Activated CD8-positive, alpha-beta memory T cell treated with anti-CD3 and anti-CD28 coated beads for 1 hour (primary cell): ENCODE results near the gene HES5.
A peak's percentile ranks its signal among the peaks of the same experiment; 100 is the strongest.
"Not testable (repeated sequence)": the region's sequence is repeated elsewhere in the genome, so short reads cannot be mapped to it uniquely, and the experiment has no call there.

Experiments
- DNase-seq, 2 donors: peaks; one replicate each; pipeline ENCODE4 v3.0.0-alpha.2; 2020; ENCODE audit warnings: low read depth in 1 of 2; ENCODE audit errors: extremely low read depth in 1 of 2

The HES5 gene, protein sequence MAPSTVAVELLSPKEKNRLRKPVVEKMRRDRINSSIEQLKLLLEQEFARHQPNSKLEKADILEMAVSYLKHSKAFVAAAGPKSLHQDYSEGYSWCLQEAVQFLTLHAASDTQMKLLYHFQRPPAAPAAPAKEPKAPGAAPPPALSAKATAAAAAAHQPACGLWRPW

GRCh38 chr1:2529784-2530512 is at the start of gene HES5:
Gene HES5, minus strand, starts transcription at chr1:2530263. Its CDS starts 99 bp downstream, at chr1:2530164.
- no peak for DNase-seq

DNA sequence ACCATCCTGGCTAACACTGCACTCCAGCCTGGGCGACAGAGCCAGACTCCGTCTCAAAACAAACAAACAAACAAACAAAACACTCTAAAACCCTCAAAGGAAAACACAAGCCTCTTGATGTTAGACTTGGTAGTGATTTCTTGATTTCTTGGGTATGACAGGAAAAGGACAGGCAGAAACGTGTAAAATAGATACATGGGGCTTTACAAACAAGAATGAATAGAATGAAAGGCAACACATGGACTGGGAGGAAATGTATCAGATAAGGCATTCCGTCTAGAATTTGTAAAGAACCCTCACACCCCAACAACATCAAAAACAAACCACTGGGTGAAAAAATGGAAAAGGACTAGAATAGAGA is 48.7 kb upstream of the HES5 start:
- no peak for DNase-seq

DNA sequence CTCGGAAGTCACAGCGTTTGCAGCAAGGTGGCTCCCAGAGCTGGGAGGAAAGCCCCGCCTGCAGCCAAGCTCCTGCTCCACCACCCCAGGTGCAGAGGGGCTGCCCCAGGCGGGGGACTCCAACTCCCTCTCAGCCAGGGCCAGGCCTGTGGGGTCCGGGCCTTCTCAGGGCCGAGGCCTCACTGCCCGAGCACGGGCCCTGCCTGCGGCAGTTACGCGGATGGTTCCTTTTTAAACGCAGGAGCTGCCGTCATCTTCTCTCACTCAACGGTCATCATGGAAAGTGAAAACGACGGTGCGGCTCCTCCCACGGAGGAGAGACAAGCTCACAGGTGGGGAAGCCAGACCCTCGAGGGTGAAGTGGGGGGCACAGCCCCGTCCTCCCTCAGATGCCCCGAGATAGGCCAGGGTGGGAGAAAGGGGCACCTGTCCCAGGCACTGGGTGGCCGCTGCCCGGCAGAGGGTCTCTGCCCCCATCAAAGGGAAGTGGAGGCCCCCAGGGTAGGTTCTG is 47.6 kb upstream of the HES5 start:
- DNase-seq: peak in 1 of 2 donors; percentile 14

- DNase-seq: no peak
These were observed 46.0 kb upstream of the HES5 start for GRCh38 chr1:2575801-2576663.

- no peak for DNase-seq
These were observed 44.3 kb upstream of the HES5 start for GRCh38 chr1:2574350-2574749.

- no peak for DNase-seq
These were observed 43.3 kb upstream of the HES5 start for GRCh38 chr1:2573250-2573920.

DNA sequence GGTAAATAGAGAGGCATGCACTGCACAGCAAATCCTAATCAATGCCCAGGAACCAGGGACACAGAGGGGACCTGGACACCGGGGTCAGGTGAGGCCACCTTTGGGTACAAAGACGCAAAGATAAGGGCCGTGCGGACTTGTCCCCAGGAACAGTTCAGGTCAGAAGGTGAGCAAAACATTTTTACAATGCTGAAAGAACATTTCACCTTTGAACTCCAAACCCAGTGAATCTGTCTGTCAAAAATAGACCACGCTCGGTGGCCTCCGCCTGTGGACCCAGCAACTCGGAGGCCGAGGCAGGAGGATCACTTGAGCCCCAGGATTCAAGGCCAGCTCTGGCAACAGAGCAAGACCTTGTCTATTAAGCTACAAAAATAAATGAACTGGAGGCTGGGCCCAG is 41.3 kb upstream of the HES5 start:
- no peak for DNase-seq

DNA sequence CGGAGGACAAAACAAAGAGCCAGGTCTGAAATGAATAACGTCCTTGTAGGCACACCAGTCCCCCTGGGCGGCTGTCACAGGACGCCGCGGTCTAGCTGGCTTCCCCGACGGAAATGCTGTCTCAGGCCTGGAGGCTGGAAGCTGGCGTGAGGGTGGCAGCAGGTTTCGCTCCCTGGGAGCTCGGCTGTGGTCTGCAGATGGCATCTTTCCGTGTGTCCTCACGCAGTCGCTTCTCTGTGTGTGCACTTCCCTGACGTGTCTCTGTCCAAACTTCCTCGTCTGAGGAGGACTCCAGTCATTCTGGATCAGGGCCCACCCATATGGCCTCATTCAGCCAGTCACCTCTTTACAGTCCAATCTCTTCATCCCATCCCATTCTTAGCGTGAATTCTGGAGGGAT is 40.3 kb upstream of the HES5 start:
- DNase-seq: no peak

- not testable (repeated sequence) for DNase-seq
These were observed 39.6 kb upstream of the HES5 start for GRCh38 chr1:2569703-2570102.

DNA sequence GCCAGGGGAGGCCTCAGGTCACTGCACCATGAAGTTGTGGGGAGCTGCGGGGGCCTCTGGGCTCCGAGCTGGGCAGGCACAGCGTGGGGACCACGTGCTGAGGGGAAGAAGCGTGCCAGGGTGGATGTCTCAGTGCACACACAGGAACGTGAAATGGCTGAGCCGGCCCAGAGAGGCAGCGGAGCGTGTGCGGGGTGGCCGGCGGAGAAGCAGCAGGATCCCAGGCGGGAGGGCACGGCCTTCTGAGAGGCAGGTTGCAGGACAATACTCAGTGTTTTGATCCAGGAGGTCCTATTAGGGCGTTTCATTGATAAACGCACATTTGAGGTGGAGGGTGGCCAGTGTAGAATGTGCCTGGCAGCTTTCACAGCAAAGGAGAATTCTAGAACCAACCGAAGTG is 39.0 kb upstream of the HES5 start:
- no peak for DNase-seq

GRCh38 chr1:2568187-2568816 is 38.2 kb upstream of the HES5 start:
- DNase-seq: not testable (repeated sequence)

DNA sequence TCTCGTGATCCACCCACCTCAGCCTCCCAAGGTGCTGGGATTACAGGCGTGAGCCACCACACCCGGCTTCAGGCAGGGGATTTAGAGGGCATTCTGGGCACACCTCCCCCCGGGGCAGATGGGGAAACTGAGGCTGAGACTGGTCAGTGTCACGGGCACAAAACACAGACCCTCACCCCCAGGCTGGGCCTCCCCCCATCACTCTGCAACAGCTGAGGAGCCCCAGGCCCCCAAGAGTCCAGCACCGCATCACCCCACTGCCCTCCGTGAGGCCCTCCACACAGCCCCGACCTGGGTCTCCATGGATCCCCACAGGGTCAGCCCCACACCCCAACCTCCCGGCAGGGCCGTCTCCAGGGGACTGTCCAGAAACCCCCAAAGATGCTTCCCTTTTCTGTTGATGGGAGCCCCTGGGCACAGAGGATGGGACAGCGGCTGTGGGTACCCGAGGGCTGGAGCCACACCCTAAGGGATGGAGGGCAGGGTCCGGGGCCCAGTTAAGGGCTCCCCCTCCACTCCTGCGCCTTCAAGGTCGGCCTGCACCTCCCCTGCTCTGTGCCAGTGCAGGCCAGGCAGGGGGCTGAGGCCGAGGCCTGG is 37.1 kb upstream of the HES5 start:
- no peak for DNase-seq

DNA sequence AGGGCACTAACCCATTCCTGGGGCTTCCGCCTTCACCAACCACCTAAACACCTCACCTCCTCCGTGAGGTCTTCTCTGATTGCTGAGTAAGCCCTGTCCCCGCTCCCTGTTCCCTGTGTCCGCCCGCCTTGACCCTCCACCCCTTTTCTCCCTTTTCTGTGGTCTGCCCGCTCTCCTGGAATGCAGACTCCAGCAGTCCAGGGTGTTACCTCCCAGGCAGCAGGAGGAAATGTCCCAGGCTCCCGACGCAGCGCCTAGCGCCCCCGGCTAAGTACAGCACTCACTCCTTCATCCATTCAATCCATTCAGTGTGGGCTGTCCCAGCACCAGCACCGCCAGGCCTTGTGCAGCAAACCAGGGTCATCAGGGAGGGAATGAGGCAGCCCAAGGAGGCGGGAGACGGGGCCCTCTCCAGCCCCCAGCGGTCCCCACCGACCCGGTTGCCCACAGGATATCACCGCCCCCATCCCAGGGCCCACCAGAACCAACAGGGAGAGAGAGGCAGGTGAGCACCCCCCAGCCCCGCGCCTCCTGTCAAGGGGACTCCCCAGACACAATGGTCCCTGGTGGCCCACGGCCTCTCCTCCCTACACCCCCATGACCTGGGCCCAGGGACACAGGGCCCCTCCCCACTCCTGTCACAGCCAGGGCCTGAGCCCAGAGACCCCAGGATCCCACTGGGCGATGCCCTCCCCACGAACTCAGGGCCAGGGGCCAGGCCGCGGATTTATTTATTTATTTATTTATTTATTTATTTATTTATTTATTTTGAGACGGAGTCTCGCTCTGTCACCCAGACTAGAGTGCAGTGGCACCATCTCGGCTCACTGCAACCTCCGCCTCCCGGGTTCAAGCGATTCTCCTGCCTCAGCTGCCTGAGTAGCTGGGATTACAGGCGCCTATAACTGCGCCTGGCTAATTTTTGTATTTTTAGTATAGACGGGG is 36.3 kb upstream of the HES5 start:
- no peak for DNase-seq

- no peak for DNase-seq
These were observed 34.8 kb upstream of the HES5 start for GRCh38 chr1:2564815-2565374.

GRCh38 chr1:2564006-2564814 is 34.1 kb upstream of the HES5 start:
- DNase-seq: no peak

DNA sequence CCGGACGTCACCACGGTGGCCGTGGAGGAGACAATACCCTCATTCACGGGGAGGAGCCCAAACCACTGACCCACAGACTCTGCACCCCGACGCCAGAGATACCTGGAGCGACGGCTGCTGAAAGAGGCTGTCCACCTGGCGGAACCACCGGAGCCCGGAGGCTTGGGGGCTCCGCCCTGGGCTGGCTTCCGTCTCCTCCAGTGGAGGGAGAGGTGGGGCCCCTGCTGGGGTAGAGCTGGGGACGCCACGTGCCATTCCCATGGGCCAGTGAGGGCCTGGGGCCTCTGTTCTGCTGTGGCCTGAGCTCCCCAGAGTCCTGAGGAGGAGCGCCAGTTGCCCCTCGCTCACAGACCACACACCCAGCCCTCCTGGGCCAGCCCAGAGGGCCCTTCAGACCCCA is 33.1 kb upstream of the HES5 start:
- no peak for DNase-seq

DNA sequence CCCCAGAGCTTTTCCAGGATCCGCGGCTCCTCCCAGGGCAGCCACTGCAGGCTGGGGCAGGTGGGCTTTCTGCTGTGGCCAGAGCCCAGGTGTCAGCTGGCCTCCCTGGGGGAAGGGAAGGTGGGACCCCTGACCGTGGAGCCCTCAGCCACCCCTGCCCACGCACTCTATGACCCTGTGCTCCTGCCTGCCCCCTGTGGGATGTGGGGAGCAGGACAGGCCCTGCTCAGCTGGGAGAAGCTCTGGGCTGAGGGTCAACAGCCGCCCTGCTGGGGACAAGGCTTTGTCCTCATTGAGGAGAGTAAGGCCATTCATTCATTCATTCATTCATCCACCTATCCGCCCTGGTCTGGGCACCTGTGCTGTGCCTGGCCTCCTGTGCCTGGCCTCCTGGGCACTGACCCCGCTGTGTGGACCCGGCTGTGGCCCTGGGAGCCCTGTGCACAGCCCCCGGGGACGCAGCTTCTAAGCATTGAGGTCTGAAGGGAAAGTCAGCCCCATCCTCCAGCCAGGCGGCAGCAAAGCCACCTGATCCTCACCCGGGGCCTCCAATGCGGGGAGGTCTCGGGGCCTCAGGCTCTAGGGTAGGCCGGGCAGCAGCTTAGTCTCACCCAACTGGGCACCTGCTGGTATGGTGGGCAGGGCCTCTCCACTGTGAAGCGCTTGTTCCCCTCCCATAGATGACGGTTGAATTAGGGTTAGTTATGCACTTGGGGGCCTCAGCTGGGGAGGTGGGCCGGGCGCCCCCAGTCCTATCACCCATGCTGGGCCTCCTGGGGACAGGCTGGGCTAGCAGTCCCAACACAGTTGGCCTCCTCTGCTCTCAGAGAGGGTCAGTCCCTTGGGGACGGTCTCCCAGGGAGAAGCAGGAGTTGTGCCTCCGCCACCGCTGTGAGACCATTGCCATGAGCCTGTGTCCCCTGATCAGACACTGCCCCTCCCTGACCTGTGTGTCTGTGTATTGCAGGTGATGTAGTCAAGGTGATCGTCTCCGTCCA is 32.1 kb upstream of the HES5 start:
- no peak for DNase-seq
